GM12865 (cell line): ENCODE data around the gene DUXB.

Source experiments
- DNase-seq: peaks from one replicate; pipeline ENCODE4 v3.0.0; 2010; ENCODE audit warnings: low read depth
- H3K4me3 ChIP-seq: 2 replicates; pipeline ENCODE4 v1.5.1; 2011; ENCODE audit warnings: mild to moderate bottlenecking, low read depth, low read length, control low read depth
- TF ChIP-seq, protein P1 (sequence below): IDR thresholded peaks from 2 replicates; pipeline ENCODE4 v1.5.1; 2011; ENCODE audit warnings: low read length, control low read depth, low read depth, inconsistent platforms; ENCODE audit not compliant: insufficient read depth; ENCODE audit errors: missing control alignments

The DUXB gene

DNA sequence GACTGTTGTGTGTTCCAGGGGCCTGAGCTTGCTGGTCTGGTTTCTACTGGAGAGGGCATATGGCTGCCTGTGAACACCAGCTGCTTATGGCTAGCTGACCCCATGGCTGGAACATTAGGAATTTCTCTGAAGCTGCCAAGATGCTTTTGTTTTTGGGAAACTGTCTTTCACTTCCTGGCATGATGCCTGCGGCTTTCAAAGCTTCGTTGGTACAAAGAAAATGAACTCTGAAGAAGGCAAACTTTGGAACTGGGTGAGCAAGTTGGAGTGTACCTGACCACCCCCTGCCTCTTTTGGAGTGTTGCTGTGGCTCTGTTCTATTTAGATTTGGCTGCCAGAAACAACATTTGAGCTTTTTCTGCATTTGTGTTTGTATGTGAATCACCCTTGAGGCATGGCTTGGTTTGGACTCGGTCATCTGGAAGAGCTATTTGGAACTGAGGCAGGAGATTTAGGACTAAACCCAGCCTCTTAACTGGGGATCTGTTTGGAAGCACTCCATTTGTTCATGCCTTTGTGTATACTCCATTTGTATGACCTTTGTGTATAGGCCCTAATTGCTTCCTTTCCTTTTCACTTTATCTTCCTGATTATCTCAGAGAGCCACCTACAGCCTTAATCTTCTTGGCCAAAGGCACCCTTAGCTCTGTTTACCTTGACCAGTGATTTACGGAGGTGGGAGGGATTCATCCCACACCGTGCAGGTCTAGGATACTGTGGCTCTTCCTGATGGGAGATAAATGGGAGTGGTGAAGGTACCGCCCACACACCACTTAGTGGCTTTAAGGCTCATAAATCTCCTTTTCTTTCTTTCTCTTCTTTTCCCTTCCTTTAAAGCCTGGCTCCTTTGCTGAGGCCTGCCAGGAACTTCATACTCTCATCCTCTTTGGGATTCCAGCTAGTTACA lies 32.3 kb upstream of the DUXB start:
- DNase-seq = no peak

DNA sequence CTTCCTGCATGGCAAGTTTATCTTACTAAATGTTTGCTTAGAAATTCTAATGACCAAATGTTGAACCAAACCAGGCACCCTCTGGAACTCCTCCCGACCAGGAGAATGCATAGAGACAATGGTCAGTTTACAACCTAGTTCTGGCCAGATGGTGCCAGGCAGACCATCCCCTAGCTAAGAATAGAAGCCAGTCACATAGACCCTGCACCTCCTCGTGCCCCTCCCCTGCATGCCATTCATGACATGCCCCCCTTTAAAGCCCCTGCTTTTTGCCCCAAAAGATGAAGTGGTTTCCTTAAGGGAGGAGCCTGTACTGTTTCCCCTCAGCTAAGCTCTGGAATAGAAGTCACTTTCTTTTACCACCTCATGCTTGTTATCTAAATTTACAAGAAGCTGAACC lies 31.6 kb upstream of the DUXB start:
- DNase-seq = no peak
- TF ChIP-seq, protein P1, sequence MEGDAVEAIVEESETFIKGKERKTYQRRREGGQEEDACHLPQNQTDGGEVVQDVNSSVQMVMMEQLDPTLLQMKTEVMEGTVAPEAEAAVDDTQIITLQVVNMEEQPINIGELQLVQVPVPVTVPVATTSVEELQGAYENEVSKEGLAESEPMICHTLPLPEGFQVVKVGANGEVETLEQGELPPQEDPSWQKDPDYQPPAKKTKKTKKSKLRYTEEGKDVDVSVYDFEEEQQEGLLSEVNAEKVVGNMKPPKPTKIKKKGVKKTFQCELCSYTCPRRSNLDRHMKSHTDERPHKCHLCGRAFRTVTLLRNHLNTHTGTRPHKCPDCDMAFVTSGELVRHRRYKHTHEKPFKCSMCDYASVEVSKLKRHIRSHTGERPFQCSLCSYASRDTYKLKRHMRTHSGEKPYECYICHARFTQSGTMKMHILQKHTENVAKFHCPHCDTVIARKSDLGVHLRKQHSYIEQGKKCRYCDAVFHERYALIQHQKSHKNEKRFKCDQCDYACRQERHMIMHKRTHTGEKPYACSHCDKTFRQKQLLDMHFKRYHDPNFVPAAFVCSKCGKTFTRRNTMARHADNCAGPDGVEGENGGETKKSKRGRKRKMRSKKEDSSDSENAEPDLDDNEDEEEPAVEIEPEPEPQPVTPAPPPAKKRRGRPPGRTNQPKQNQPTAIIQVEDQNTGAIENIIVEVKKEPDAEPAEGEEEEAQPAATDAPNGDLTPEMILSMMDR = no peak
- H3K4me3 ChIP-seq = no peak overlapping the region

More for the DNA sequence above, 32.3 kb upstream of the DUXB start:
- TF ChIP-seq, protein P1 = no peak
- no peak overlapping the region for H3K4me3 ChIP-seq

DNA sequence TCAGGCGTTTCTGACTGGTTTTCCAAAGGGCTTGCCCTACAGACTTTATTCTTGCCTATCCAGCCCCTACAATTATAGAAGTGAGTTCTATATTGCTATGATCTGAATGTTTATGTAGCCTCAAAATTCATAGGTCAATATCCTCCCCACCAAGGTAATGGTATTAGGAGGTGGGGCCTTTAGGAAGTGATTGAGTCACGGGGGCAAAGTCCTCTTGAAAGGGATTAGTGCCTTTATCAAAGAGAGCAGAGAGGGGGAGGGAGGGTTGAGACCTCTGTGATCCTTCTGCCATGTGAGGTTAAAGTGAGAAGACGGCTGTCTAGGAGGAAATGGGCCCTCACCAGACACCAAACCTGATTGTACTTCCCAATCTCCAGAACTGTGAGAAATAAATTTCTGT lies 26.0 kb upstream of the DUXB start:
- TF ChIP-seq, protein P1 = no peak
- H3K4me3 ChIP-seq = no peak overlapping the region
- DNase-seq = no peak

DNA sequence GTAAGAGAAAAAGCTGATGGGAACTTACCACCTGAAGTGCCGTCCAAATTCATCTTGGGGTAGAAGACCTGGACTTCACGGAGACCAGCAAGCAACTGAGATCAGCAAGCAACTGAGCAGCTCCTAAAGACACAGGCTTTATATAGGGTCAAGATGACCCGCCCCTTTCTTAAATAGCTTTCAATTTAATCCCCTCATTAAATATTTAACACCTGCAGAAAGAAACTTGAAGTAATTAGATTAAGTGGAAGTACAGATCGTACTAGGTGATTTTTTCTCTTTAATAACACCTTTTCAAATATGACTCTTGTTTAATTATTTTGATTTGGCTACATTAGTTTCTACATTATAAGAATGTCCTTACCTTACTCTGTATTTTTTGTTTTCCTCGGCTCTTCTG lies 25.1 kb upstream of the DUXB start, which contains the start of gene CPHXL:
Gene CPHXL (minus strand): TSS at position 101 of the 400 bp plus-strand sequence. CDS start 48 bp downstream, at position 53.
- DNase-seq = no peak
- H3K4me3 ChIP-seq = no peak within 1 kb of the TSS
- TF ChIP-seq, protein P1 = no peak

DNA sequence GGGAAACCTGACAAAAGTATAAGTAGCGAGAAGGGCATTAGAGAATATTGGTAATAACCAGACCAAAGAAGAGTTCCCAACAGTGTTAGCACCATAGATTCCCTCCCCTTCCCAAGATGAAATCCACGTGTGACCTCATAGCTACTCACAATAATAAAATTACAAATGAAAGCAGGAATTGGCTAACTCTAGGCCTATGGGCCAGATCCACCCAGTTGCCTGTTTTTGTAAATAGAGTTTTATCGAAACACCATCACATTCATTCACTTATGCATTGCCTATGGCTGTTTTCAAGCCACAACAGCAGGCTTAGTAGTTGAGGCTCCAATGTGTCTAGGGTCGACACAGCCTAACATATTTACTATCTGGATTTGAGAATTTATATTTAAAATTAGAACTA lies 17.2 kb upstream of the DUXB start:
- no peak for DNase-seq
- H3K4me3 ChIP-seq = no peak overlapping the region
- TF ChIP-seq, protein P1 = no peak

DNA sequence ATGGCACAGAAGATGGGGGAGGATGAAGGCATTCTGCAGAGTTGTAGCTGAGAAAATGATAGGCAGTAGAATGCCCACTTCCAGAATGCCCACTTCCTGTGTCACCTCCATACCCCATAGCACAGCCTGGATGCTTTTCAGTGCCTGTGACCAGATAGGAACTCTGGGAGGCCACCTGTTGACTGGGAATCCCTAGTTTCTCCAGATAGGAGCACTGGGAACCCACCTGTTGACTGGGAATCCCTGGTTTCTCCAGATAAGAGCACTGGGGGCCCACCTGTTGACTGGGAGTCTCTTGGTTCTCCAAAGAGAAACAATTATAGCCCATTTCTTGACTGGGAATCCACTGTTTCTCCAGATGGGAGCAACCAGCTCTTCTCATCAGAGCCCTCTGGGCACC lies 13.4 kb upstream of the DUXB start:
- H3K4me3 ChIP-seq = no peak overlapping the region
- DNase-seq = no peak
- TF ChIP-seq, protein P1 = no peak
